SK-N-SH (cell line): ENCODE results near the gene GNPTAB. TPM values are rescaled to one million over a fixed set of nuclear protein-coding genes. Genes with fewer than 3 reads are reported as not detected.

Source experiments
- CTCF ChIA-PET: fragments of 300-600, 350-600 bp; formaldehyde crosslinking; extraction: SDS; loops from one replicate; lab custom pipeline; 2021; lab: Yijun Ruan, JAX
- POLR2A ChIA-PET: fragments of 350-600 bp; sonication (Branson Sonifier 250); formaldehyde crosslinking; extraction: SDS; loops from one replicate; lab custom pipeline; 2020; ENCODE audit warnings: antibody characterized with exemption, inconsistent platforms; lab: Yijun Ruan, JAX
- DNase-seq: peaks from one replicate; pipeline ENCODE4 v3.0.0; 2012
- H2AFZ ChIP-seq: fragments of 200-600 bp; sonication (generic); 2 replicates; pipeline ENCODE4 v1.8.1; 2016; ENCODE audit warnings: antibody characterized with exemption, mild to moderate bottlenecking, low read depth
- H3F3A ChIP-seq: fragments of 200-600 bp; sonication (generic); replicated peaks from 2 replicates; pipeline ENCODE3; 2016; ENCODE audit warnings: antibody characterized with exemption, mild to moderate bottlenecking; ENCODE audit not compliant: insufficient read depth
- H3K27ac ChIP-seq, 2 experiments: fragments of 200-500 bp in 1 of 2; fragments of 200-600 bp in 1 of 2; sonication (Bioruptor generic) in 1 of 2; sonication (generic), shearing (Covaris generic) in 1 of 2; 2 replicates each; pipeline versions ENCODE4 v1.5.1 to v1.6.1; 2014 to 2016; ENCODE audit warnings: low read depth in 2 of 2, inconsistent platforms in 1 of 2, low read length in 1 of 2, mild to moderate bottlenecking in 1 of 2, mixed read lengths in 1 of 2
- H3K27me3 ChIP-seq: fragments of 200-600 bp; sonication (generic), shearing (Covaris generic); 2 replicates; pipeline ENCODE4 v1.6.1; 2016; ENCODE audit warnings: mixed run types; ENCODE audit not compliant: insufficient read depth
- H3K36me3 ChIP-seq, 2 experiments: fragments of 200-500 bp in 1 of 2; fragments of 200-600 bp in 1 of 2; sonication (Bioruptor generic) in 1 of 2; sonication (generic) in 1 of 2; replicated peaks in 1 of 2; 2 replicates each; pipeline versions ENCODE3 to v1.5.1; 2014 to 2016; ENCODE audit warnings: low read length in 1 of 2, mild to moderate bottlenecking in 1 of 2; ENCODE audit not compliant: insufficient read depth in 2 of 2, control insufficient read depth in 1 of 2
- H3K4me1 ChIP-seq, 2 experiments: fragments of 200-500 bp in 1 of 2; fragments of 200-600 bp in 1 of 2; sonication (Bioruptor generic) in 1 of 2; sonication (generic), shearing (Covaris generic) in 1 of 2; 2 replicates each; pipeline versions ENCODE4 v1.5.1 to v1.6.1; 2014 to 2016; ENCODE audit warnings: low read depth in 1 of 2, low read length in 1 of 2, mixed run types in 1 of 2; ENCODE audit not compliant: insufficient read depth in 2 of 2, control insufficient read depth in 1 of 2
- H3K4me2 ChIP-seq: fragments of 200-600 bp; sonication (generic), shearing (Covaris generic); 2 replicates; pipeline ENCODE4 v1.6.1; 2017; ENCODE audit warnings: mixed run types
- H3K4me3 ChIP-seq, 2 experiments: fragments of 200-500 bp in 1 of 2; fragments of 200-600 bp in 1 of 2; sonication (Bioruptor generic) in 1 of 2; sonication (generic), shearing (Covaris generic) in 1 of 2; 2 replicates each; pipeline versions ENCODE4 v1.5.1 to v1.8.1; 2014 to 2016; ENCODE audit warnings: low read depth in 2 of 2, inconsistent platforms in 1 of 2, low read length in 1 of 2, mild to moderate bottlenecking in 1 of 2, mixed read lengths in 1 of 2, moderate library complexity in 1 of 2
- H3K79me2 ChIP-seq: fragments of 200-600 bp; sonication (generic); 2 replicates; pipeline ENCODE4 v1.8.1; 2017; ENCODE audit warnings: mild to moderate bottlenecking; ENCODE audit not compliant: insufficient read depth
- H3K9ac ChIP-seq: fragments of 200-600 bp; sonication (generic); 2 replicates; pipeline ENCODE4 v1.6.1; 2017; ENCODE audit warnings: mixed run types
- H3K9me2 ChIP-seq: fragments of 200-600 bp; sonication (generic); 2 replicates; pipeline ENCODE4 v1.6.1; 2017; ENCODE audit warnings: mixed run types
- H3K9me3 ChIP-seq: fragments of 200-600 bp; sonication (generic); 2 replicates; pipeline ENCODE4 v1.6.1; 2017; ENCODE audit warnings: mixed run types, mild to moderate bottlenecking, moderate library complexity
- H4K20me1 ChIP-seq: fragments of 200-600 bp; sonication (generic); 2 replicates; pipeline ENCODE4 v1.6.1; 2017; ENCODE audit warnings: mild to moderate bottlenecking, mixed run types; ENCODE audit not compliant: insufficient read depth
- CTCF ChIP-seq: fragments of 200-600 bp; sonication (generic); IDR thresholded peaks from 2 replicates; pipeline ENCODE4 v1.6.1; 2017; ENCODE audit warnings: antibody characterized with exemption, mild to moderate bottlenecking, moderate library complexity
- EZH2phosphoT487 ChIP-seq: fragments of 200-600 bp; sonication (generic); IDR thresholded peaks from 2 replicates; pipeline ENCODE4 v1.6.1; 2017; ENCODE audit warnings: low read depth, mixed run types, mild to moderate bottlenecking, antibody characterized with exemption, moderate library complexity, borderline replicate concordance
- FOXJ3 ChIP-seq: sonication (generic); formaldehyde crosslinking; IDR thresholded peaks from 2 replicates; pipeline ENCODE4 v1.5.1; 2020; ENCODE audit warnings: mild to moderate bottlenecking, missing genetic modification reagents
- FOXM1 ChIP-seq: IDR thresholded peaks from 2 replicates; pipeline ENCODE4 v1.4.0; 2012; ENCODE audit warnings: low read depth, mild to moderate bottlenecking
- IRF3 ChIP-seq: fragments of 150-350 bp; IDR thresholded peaks from 2 replicates; pipeline ENCODE4 v1.6.1; 2016; ENCODE audit warnings: mild to moderate bottlenecking, low read depth, low read length
- MEF2A ChIP-seq: IDR thresholded peaks from 2 replicates; pipeline ENCODE4 v1.4.0; 2012; ENCODE audit warnings: low read depth, borderline replicate concordance
- PBX3 ChIP-seq: IDR thresholded peaks from 2 replicates; pipeline ENCODE4; 2012
- POLR2AphosphoS5 ChIP-seq: IDR thresholded peaks from 2 replicates; pipeline ENCODE4 v1.6.1; 2012; ENCODE audit warnings: low read depth, low read length
- RAD21 ChIP-seq: IDR thresholded peaks from 2 replicates; pipeline ENCODE4 v1.6.1; 2012; ENCODE audit warnings: mild to moderate bottlenecking, low read length
- RXRA ChIP-seq: IDR thresholded peaks from 2 replicates; pipeline ENCODE4 v1.4.0; 2012; ENCODE audit warnings: low read depth, mild to moderate bottlenecking, borderline replicate concordance
- YY1 ChIP-seq: IDR thresholded peaks from 2 replicates; pipeline ENCODE4 v1.4.0; 2012; ENCODE audit warnings: low read depth, mild to moderate bottlenecking
- WGBS: methylation state at CpG from one replicate; pipeline ENCODE4 v1.1.6; 2017; ENCODE audit warnings: low lambda C conversion rate; 5-methylcytosine and 5-hydroxymethylcytosine counted together
- polyA plus RNA-seq, 3 experiments: library from polyadenylated mRNA; depleted of rRNA; stranded (reverse); fragments of >200 nt; gene quantifications; 2 replicates each; pipeline ENCODE4 v1.2.3, GENCODE V29; 2012

The GNPTAB gene
- polyA plus RNA-seq, 1 of the 3 experiments (the other 2 are of a cell fraction) = 18.8 TPM

- POLR2A ChIA-PET = no interaction called here
- TF ChIP-seq CTCF (peak; percentile 27; the same call in 1 of the 2 replicates), EZH2phosphoT487 (no peak), MEF2A (no peak), FOXM1 (no peak), PBX3 (no peak), POLR2AphosphoS5 (no peak), RAD21 (no peak)
- CTCF ChIA-PET = interaction anchor here (0.8 to 2.3 kb wide), 7 partner anchors 16 to 409 kb away, joined by 3 to 8 read pairs (median 3); no protein-coding TSS in a partner anchor
- Histone ChIP-seq H3K79me2 (peaks cover 41% of the 10 kb centered on the region), H3K27ac (no peak overlapping the region), H3K4me1 (peaks cover 2 to 3% of the 10 kb centered on the region in 2 experiments; a peak in 2 of 4 replicates), H3K4me3 (no peak overlapping the region), H3F3A (peaks cover 4% of the 10 kb centered on the region), H3K36me3 (no peaks in the 10 kb centered on the region), H3K9me3 (no peaks in the 10 kb centered on the region), H3K27me3 (no peaks in the 10 kb centered on the region), H3K4me2 (no peak overlapping the region), H2AFZ (peak overlapping the region; percentile 58; the same call in 1 of the 2 replicates), H4K20me1 (0 out of 2 replicates have a peak, but pooled peaks cover 3% of the 10 kb centered on the region), H3K9ac (no peak overlapping the region), H3K9me2 (no peaks in the 10 kb centered on the region)
- 35% methylated on average over 3 of the region's 3 CpGs for WGBS
- DNase-seq = peak; percentile 71
Measured at GRCh38 chr12:101823891-101824290, 6.9 kb downstream of the GNPTAB start.

GRCh38 chr12:101823039-101823438, 7.7 kb downstream of the GNPTAB start:
- H3K4me3 ChIP-seq = no peak overlapping the region
- no peak overlapping the region for H2AFZ ChIP-seq
- no peaks in the 10 kb centered on the region for H3K36me3 ChIP-seq
- no peaks in the 10 kb centered on the region for H3K9me3 ChIP-seq
- 100% methylated on average over 4 of the region's 4 CpGs for WGBS
- 0 out of 2 replicates have a peak, but pooled peaks cover 3% of the 10 kb centered on the region for H4K20me1 ChIP-seq
- DNase-seq = no peak
- H3F3A ChIP-seq = peaks cover 4% of the 10 kb centered on the region
- TF ChIP-seq IRF3 (no peak), RXRA (no peak), RAD21 (no peak), CTCF (no peak), FOXJ3 (CRISPR knock-in tag) (no peak), YY1 (no peak)
- H3K9ac ChIP-seq = no peak overlapping the region
- H3K4me2 ChIP-seq = no peak overlapping the region
- no peak overlapping the region for H3K27ac ChIP-seq
- CTCF ChIA-PET = interaction anchor here (0.9 to 2.3 kb wide), 3 partner anchors 49 to 408 kb away, joined by 3 to 8 read pairs (median 4); no protein-coding TSS in a partner anchor
- no peaks in the 10 kb centered on the region for H3K9me2 ChIP-seq
- no peaks in the 10 kb centered on the region for H3K27me3 ChIP-seq
- H3K79me2 ChIP-seq = peaks cover 38% of the 10 kb centered on the region
- H3K4me1 ChIP-seq = peaks cover 0 to 3% of the 10 kb centered on the region in 2 experiments; a peak in 1 of 4 replicates
- POLR2A ChIA-PET = no interaction called here
